Sigmoid colon (tissue), 3 donors: ENCODE data around the gene EPS8L2.

Experiments used
- POLR2A ChIP-seq, 2 donors: fragments of 450-650 bp; IDR thresholded peaks; one replicate each; pipeline ENCODE4 v1.6.1; 2016; ENCODE audit warnings: antibody characterized with exemption in 2 of 2, mild to moderate bottlenecking in 2 of 2, moderate library complexity in 2 of 2
- TF ChIP-seq, protein P1 (sequence below), 4 experiments: fragments of 450-650 bp in 3 of 4; fragments of 200-600 bp in 1 of 4; IDR thresholded peaks; one replicate each; pipeline ENCODE4 v1.5.1; 2016 to 2019; ENCODE audit warnings: antibody characterized with exemption in 4 of 4, mild to moderate bottlenecking in 3 of 4, moderate library complexity in 2 of 4

DNA sequence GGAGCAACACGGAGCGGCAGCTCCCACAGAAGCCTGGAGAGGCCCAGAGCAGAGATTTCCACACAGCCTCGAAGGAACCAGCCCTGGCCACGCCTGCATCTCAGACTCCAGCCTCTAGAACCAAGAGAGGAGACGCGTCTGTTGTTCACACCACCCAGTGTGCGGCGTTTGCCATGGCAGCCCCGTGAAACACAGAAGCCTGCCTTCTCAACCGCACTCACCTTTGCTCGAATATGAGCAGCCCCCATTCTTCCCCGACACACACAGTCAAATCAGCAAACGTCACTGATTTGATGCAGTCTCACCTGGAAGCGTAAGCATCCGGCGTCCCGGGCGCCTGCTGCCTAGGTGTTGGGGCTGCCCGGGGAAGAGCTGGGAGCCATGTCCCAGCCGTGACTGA, 27.0 kb downstream of the EPS8L2 start:
- TF ChIP-seq, protein P1, sequence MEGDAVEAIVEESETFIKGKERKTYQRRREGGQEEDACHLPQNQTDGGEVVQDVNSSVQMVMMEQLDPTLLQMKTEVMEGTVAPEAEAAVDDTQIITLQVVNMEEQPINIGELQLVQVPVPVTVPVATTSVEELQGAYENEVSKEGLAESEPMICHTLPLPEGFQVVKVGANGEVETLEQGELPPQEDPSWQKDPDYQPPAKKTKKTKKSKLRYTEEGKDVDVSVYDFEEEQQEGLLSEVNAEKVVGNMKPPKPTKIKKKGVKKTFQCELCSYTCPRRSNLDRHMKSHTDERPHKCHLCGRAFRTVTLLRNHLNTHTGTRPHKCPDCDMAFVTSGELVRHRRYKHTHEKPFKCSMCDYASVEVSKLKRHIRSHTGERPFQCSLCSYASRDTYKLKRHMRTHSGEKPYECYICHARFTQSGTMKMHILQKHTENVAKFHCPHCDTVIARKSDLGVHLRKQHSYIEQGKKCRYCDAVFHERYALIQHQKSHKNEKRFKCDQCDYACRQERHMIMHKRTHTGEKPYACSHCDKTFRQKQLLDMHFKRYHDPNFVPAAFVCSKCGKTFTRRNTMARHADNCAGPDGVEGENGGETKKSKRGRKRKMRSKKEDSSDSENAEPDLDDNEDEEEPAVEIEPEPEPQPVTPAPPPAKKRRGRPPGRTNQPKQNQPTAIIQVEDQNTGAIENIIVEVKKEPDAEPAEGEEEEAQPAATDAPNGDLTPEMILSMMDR (IDR thresholded peaks at IDR 0.05) = no peak
- TF ChIP-seq POLR2A (IDR thresholded peaks at IDR 0.05) = no peak
